BLaER1 treated with 17β-estradiol and CSF1 and Interleukin-3, amounts not matched to agents 10 nM and 100 nM (cell line): ENCODE results near the gene MSANTD3.
"Not testable (repeated sequence)": the region's sequence is repeated elsewhere in the genome, so short reads cannot be mapped to it uniquely, and the experiment has no call there.

Source experiments
- H3K27ac ChIP-seq, 11 experiments: shearing (Covaris generic); formaldehyde crosslinking; 2 replicates each; pipeline ENCODE4 v1.8.1; 2022
- H3K27me3 ChIP-seq, 11 experiments: shearing (Covaris generic); formaldehyde crosslinking; 2 replicates each; pipeline ENCODE4 v1.8.1; 2022
- H3K36me3 ChIP-seq, 11 experiments: shearing (Covaris generic); formaldehyde crosslinking; 2 replicates each; pipeline ENCODE4 v1.8.1; 2022
- H3K4me1 ChIP-seq, 10 experiments: shearing (Covaris generic); formaldehyde crosslinking; 2 replicates each; pipeline ENCODE4 v1.8.1; 2022
- H3K4me2 ChIP-seq, 11 experiments: shearing (Covaris generic); formaldehyde crosslinking; 2 replicates each; pipeline ENCODE4 v1.8.1; 2022
- H3K4me3 ChIP-seq, 10 experiments: shearing (Covaris generic); formaldehyde crosslinking; 2 replicates each; pipeline ENCODE4 v1.8.1; 2022
- H3K9ac ChIP-seq, 11 experiments: shearing (Covaris generic); formaldehyde crosslinking; 2 replicates each; pipeline ENCODE4 v1.8.1; 2022
- H3K9me3 ChIP-seq, 11 experiments: shearing (Covaris generic); formaldehyde crosslinking; replicated peaks in 1 of 11; 2 replicates each; pipeline ENCODE4 v1.8.1; 2022
- H4K20me1 ChIP-seq, 11 experiments: shearing (Covaris generic); formaldehyde crosslinking; 2 replicates each; pipeline ENCODE4 v1.8.1; 2022
- Cebpa-rat ChIP-seq, 11 experiments: shearing (Covaris generic); IDR thresholded peaks; 2 replicates each; pipeline ENCODE4 v1.8.1; 2022

The MSANTD3 gene, protein sequence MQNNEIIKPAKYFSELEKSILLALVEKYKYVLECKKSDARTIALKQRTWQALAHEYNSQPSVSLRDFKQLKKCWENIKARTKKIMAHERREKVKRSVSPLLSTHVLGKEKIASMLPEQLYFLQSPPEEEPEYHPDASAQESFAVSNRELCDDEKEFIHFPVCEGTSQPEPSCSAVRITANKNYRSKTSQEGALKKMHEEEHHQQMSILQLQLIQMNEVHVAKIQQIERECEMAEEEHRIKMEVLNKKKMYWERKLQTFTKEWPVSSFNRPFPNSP

DNA sequence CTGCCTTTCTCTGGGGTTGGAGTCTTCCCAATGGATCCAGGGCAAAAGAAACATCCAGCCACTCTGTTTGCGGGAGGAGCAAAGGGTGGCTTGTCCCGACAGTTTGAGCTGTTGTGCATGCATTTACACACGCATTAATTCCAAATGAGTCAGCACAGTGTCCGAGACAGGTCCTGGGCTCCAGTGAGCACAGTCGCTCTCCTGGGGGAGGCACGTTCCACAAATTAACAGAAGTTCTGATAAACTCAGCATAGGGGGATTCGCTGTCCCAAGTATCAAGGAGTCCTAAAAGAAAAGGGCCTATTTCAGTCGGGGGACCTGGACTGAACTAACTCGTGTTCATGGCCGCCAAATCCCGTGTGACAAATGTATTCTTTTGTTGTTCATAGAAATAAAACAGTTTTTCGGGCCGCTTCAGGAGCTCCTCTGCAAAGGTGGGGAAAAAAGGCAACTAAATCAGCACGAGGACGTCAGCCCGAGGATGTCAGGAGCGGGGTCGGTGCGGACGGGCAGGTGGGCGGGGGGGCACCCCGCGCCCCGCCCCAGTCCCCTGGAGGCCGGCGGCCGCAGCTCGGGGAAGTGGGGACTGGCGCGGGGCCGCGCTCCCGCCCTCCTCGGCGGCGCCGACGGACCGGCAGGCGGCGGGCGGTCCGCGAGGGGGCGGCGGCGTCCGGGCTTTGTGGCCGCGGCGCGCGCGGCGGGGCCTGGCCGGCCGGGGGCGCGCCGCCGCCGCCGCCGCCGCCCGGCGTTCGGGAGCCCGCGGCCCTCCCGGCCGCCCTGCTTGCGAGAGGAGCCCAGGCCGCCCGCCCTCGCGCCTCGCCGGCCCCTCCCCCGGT is at the start of gene MSANTD3:
TSS of gene MSANTD3 (plus strand) at position 614 of the 836 bp plus-strand sequence. CDS start 14,796 bp downstream, outside the sequence.
- Histone ChIP-seq H3K9ac (peak within 1 kb of the TSS; percentile 81 to 95 (median 89)), H3K36me3 (0 out of 22 replicates have a peak, but pooled peaks cover 0 to 4% (median 0%) of the 10 kb centered on the region in 11 experiments), H3K27ac (peak within 1 kb of the TSS; percentile 50 to 88 (median 84); a peak in 21 of 22 replicates), H3K27me3 (no peaks in the 10 kb centered on the region), H3K4me1 (peaks cover 22 to 34% (median 31%) of the 10 kb centered on the region in 10 experiments), H3K4me3 (peak within 1 kb of the TSS; percentile 75 to 91 (median 84)), H4K20me1 (peaks cover 0 to 23% (median 0%) of the 10 kb centered on the region in 11 experiments; a peak in 5 of 22 replicates), H3K4me2 (peak within 1 kb of the TSS; percentile 81 to 94 (median 90)), H3K9me3 (no peaks in the 10 kb centered on the region)
- TF ChIP-seq Cebpa-rat (IDR thresholded peaks at IDR 0.05): no peak

DNA sequence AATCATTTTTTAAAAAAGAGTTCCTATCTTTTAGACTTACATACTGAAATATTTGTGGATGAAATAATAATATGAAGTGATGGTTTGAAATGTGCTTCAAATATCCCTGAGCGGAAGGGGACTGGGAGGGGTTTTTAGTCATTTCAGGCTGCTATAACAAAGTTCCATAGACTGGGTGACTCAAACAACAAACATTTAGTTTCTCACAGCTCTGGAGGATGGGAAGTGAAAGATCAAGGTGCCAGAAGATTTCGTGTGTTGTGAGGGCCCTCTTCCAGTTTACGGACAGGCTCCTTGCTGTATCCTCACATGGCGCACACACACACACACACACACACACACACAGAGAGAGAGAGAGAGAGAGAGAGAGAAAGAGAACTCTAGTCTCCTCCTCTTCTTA is 47.1 kb upstream of the MSANTD3 start:
- no peak for TF ChIP-seq Cebpa-rat (IDR thresholded peaks at IDR 0.05)
- no peak overlapping the region for H3K27ac ChIP-seq

DNA sequence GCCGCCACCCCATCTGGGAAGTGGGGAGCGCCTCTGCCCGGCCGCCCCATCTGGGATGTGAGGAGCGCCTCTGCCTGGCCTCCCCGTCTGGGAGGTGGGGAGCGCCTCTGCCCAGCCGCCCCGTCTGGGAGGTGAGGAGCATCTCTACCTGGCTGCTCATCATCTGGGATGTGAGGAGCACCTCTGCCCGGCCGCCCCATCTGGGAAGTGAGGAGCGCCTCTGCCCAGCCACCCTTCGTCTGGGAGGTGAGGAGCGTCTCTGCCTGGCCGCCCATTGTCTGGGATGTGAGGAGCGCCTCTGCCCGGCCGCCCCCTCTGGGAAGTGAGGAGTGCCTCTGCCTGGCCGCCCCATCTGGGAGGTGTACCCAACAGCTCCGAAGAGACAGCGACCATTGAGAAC is 34.0 kb upstream of the MSANTD3 start:
- H3K4me3 ChIP-seq, H3K27me3 ChIP-seq, H3K36me3 ChIP-seq, H3K4me2 ChIP-seq, H3K9ac ChIP-seq, H3K27ac ChIP-seq, H4K20me1 ChIP-seq: not testable (repeated sequence)
- Histone ChIP-seq H3K4me1 (peaks cover 6 to 26% (median 13%) of the 10 kb centered on the region in 10 experiments; a peak in 18 of 20 replicates), H3K9me3 (peaks cover 17 to 37% (median 22%) of the 10 kb centered on the region in 11 experiments)

More for the DNA sequence above, 47.1 kb upstream of the MSANTD3 start:
- Histone ChIP-seq H3K36me3 (peaks cover 0 to 13% (median 0%) of the 10 kb centered on the region in 11 experiments; a peak in 8 of 22 replicates), H3K4me1 (peaks cover 0 to 4% (median 0%) of the 10 kb centered on the region in 10 experiments; a peak in 1 of 20 replicates), H4K20me1 (no peaks in the 10 kb centered on the region), H3K4me3 (no peak overlapping the region), H3K9ac (no peak overlapping the region), H3K27me3 (no peaks in the 10 kb centered on the region), H3K4me2 (no peak overlapping the region), H3K9me3 (peaks cover 27 to 42% (median 35%) of the 10 kb centered on the region in 11 experiments)

DNA sequence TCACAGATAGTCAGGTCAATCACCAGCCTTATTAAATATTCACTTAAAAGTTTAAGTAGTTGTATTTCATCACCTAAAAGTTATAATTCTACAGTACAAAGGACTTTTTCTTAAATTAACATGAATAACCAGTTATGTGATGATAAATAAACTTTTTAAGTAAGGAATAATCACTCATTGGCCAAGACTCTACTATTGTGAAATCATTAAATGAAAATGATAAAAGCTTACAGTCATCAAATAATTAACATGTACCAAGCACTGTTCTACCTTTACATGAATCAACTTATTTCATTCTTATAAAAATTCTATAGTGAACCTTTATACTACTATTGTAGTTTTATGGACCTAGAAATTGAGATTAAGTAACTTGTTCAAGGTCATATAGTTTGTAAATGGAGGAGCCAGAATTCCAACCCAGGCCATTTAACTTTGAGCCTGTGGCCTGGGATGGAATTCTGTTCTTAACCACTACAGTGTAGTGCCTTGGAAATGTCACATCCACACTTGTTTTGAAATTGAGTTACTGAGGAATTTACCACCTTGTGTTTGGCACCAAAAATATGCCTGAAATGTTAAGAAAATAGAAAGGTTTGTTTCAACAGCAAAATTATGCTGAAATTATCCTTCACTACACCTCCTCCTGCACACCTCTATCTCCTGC is 32.8 kb upstream of the MSANTD3 start:
- H3K27ac ChIP-seq: peak overlapping the region in 1 of 11 experiments; percentile 47; a peak in 1 of 22 replicates
- peaks cover 0 to 5% (median 0%) of the 10 kb centered on the region in 11 experiments; a peak in 6 of 22 replicates for H3K36me3 ChIP-seq
- no peak overlapping the region for H3K9ac ChIP-seq
- H4K20me1 ChIP-seq: no peaks in the 10 kb centered on the region
- H3K4me2 ChIP-seq: peak overlapping the region in 6 of 11 experiments; percentile 14 to 82 (median 62); a peak in 12 of 22 replicates
- H3K4me1 ChIP-seq: peaks cover 1 to 21% (median 9%) of the 10 kb centered on the region in 10 experiments; a peak in 18 of 20 replicates
- peaks cover 17 to 37% (median 22%) of the 10 kb centered on the region in 11 experiments for H3K9me3 ChIP-seq
- H3K4me3 ChIP-seq: no peak overlapping the region
- H3K27me3 ChIP-seq: no peaks in the 10 kb centered on the region
- TF ChIP-seq Cebpa-rat (IDR thresholded peaks at IDR 0.05): no peak

DNA sequence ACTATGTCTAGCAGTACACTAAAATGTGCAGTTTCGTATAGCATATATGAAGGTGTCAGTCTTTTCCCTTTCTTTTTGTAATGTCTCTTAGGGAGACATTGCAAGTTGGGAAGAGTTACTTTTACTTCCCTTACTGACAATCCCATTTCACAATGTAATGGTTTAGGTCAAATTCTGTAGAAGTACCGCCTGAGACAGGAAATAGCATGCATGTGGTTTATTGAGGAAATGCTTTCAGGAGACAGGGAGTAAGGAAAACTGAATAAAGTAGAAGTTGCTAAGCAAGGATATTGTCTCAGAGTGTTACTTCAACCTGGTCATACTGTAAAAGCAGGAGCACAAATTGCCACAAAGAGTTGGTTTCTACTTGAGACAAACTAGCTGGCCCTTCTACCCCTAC is 32.1 kb upstream of the MSANTD3 start:
- no peak overlapping the region; a peak in 1 of 20 replicates for H3K4me3 ChIP-seq
- H3K4me2 ChIP-seq: peak overlapping the region in 7 of 11 experiments; percentile 14 to 82 (median 57); a peak in 14 of 22 replicates
- no peaks in the 10 kb centered on the region for H3K27me3 ChIP-seq
- peaks cover 17 to 37% (median 22%) of the 10 kb centered on the region in 11 experiments for H3K9me3 ChIP-seq
- H3K9ac ChIP-seq: peak overlapping the region in 1 of 11 experiments; percentile 6; a peak in 2 of 22 replicates
- H3K36me3 ChIP-seq: peaks cover 0 to 5% (median 0%) of the 10 kb centered on the region in 11 experiments; a peak in 6 of 22 replicates
- no peak for TF ChIP-seq Cebpa-rat (IDR thresholded peaks at IDR 0.05)
- no peaks in the 10 kb centered on the region for H4K20me1 ChIP-seq
- peak overlapping the region in 4 of 11 experiments; percentile 12 to 47 (median 32); a peak in 5 of 22 replicates for H3K27ac ChIP-seq
- peaks cover 0 to 21% (median 8%) of the 10 kb centered on the region in 10 experiments; a peak in 12 of 20 replicates for H3K4me1 ChIP-seq

DNA sequence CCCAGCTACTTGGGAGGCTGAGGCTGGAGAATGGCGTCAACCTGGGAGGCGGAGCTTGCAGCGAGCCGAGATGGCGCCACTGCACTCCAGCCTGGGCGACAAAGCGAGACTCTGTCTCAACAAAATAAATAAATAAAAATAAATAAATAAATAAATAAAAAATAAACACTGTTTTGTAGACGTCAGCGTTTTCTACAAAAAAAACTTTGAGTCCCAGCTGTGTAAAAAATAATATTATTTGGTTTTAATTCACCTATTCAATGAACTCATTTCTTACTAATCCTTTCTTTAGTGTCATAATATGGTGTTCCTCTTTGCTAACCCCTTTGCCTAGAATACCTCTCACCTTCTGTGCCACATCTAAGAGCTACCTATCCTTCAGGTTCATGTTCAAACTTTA is 30.2 kb upstream of the MSANTD3 start:
- no peaks in the 10 kb centered on the region for H4K20me1 ChIP-seq
- H3K27ac ChIP-seq: no peak overlapping the region
- no peak overlapping the region for H3K4me3 ChIP-seq
- no peaks in the 10 kb centered on the region for H3K27me3 ChIP-seq
- peaks cover 12 to 26% (median 13%) of the 10 kb centered on the region in 11 experiments for H3K9me3 ChIP-seq
- no peak overlapping the region for H3K4me2 ChIP-seq
- H3K9ac ChIP-seq: no peak overlapping the region
- peaks cover 0 to 5% (median 0%) of the 10 kb centered on the region in 11 experiments; a peak in 6 of 22 replicates for H3K36me3 ChIP-seq
- H3K4me1 ChIP-seq: peaks cover 0 to 21% (median 8%) of the 10 kb centered on the region in 10 experiments; a peak in 12 of 20 replicates
- TF ChIP-seq Cebpa-rat (IDR thresholded peaks at IDR 0.05): no peak

DNA sequence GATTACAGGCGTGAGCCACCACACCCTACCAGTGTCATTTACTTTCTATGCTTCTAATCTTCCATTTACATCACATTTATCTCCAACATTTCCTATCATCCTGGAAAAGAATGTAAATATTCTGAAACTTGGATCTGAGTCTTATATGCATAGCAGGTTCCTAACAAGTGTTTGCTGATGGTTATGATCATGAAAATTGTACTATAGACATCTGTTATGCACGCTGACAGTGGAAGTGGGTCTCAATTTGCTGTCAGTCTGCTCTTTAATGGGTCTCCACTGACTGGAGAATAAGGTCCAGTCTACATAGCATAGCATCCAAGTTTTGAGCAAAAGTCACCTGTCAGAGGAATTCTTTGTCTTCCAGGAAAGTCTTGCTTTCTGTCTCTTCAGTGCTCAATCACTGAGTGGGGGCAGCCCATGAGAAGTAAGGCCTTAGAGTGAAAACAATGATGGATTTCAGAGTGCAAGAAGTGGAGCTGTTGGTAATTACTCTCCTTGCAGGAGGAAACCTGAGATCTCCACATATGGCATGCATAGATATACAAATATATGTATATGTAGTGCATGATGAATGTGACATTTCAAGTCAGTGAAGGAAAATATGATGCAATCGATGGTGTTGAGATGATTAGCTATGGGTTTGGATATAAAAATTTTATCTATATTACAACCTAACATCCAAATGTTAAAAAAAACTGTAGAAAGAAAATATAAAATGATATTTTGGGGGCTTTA is 29.2 kb upstream of the MSANTD3 start:
- peaks cover 0 to 21% (median 8%) of the 10 kb centered on the region in 10 experiments; a peak in 12 of 20 replicates for H3K4me1 ChIP-seq
- no peaks in the 10 kb centered on the region for H3K27me3 ChIP-seq
- H3K4me2 ChIP-seq: no peak overlapping the region
- H3K4me3 ChIP-seq: no peak overlapping the region
- TF ChIP-seq Cebpa-rat (IDR thresholded peaks at IDR 0.05): no peak
- no peak overlapping the region for H3K9ac ChIP-seq
- peaks cover 0 to 5% (median 0%) of the 10 kb centered on the region in 11 experiments; a peak in 6 of 22 replicates for H3K36me3 ChIP-seq
- H3K9me3 ChIP-seq: peaks cover 6 to 19% (median 6%) of the 10 kb centered on the region in 11 experiments
- no peaks in the 10 kb centered on the region for H4K20me1 ChIP-seq
- no peak overlapping the region for H3K27ac ChIP-seq

DNA sequence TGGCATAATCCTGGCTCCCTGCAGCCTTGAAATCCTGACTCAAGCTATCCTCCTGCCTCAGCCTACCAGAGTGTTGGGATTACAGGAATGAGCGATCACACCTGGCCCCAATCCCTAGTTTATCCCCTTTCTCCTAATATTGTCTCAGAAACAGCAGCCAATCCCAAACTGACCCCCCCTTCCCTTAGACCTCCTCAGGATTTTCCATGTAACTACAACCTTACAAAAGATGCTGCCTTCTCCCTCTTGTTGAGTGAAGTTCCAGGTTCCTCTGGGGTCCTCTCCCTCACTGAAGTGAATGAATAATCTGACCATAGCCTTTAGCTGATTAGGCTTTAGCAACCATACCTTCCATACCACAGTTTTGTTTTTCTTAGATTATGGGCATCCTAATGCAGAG is 25.9 kb upstream of the MSANTD3 start:
- Histone ChIP-seq H3K4me2 (no peak overlapping the region), H4K20me1 (no peaks in the 10 kb centered on the region), H3K27me3 (no peaks in the 10 kb centered on the region), H3K9me3 (peaks cover 0 to 12% (median 6%) of the 10 kb centered on the region in 11 experiments; a peak in 17 of 22 replicates), H3K4me1 (peaks cover 0 to under 1% (median 0%) of the 10 kb centered on the region in 10 experiments; a peak in 1 of 20 replicates), H3K27ac (no peak overlapping the region), H3K4me3 (no peak overlapping the region), H3K36me3 (no peaks in the 10 kb centered on the region), H3K9ac (no peak overlapping the region)
- no peak for TF ChIP-seq Cebpa-rat (IDR thresholded peaks at IDR 0.05)
